ENCODE measurements around the gene OOEP.

The OOEP gene

DNA sequence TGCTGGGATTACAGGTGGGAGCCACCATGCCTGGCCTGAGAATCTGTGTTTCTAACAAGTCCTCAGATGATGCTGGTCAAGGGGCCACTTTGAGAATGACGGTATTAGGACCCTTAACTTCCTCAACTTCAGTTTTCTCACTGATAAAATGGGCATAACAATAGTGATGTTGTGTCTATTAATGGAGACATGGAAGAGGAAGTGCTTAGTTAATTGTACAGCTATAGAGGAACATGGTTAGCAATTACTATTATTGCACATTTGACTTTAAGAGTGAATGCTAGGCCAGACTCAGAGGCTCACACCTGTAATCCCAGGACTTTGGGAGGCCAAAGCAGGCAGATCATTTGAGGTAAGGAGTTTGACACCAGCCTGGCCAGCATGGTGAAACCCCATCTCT is 28.4 kb downstream of the OOEP start:
- Histone ChIP-seq H3K27ac (ENCODE audit: low read depth, low read length) (no peak overlapping the region), H3K4me3 (ENCODE audit: low read depth, low read length) (no peak overlapping the region), H3K9ac (ENCODE audit: low read length) (no peak overlapping the region), H3K4me1 (ENCODE audit: control insufficient read depth, insufficient read depth, low read length) (no peaks in the 10 kb centered on the region), H3K27me3 (ENCODE audit: control insufficient read depth, insufficient read depth, low read length) (no peaks in the 10 kb centered on the region), H3K36me3 (ENCODE audit: control insufficient read depth, insufficient read depth, low read length) (no peaks in the 10 kb centered on the region), H3K9me3 (ENCODE audit: control insufficient read depth, insufficient read depth, low read depth, low read length) (no peaks in the 10 kb centered on the region)

DNA sequence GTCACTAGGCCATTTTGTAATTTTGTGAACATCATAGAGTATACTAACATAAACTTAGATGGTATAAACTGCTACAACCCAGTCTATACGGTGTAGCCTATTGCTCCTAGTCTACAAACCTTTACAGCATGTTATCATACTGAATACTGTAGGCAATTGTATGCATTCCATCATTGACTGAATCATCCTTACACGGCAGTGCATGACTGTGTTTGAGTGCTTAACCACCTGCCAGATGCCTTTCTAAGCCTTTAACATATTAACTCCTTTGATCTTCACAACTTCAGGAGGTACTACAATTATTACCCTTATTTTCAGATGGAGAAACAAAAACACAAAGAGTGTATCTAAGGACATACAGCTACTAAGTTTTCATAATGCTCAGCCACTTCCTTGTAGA is 29.6 kb downstream of the OOEP start:
- H3K27me3 ChIP-seq (ENCODE audit: control insufficient read depth, insufficient read depth, low read length) = no peaks in the 10 kb centered on the region
- no peaks in the 10 kb centered on the region for H3K36me3 ChIP-seq (ENCODE audit: control insufficient read depth, insufficient read depth, low read length)
- no peaks in the 10 kb centered on the region for H3K9me3 ChIP-seq (ENCODE audit: control insufficient read depth, insufficient read depth, low read depth, low read length)
- H3K4me1 ChIP-seq (ENCODE audit: control insufficient read depth, insufficient read depth, low read length) = no peaks in the 10 kb centered on the region
- no peak overlapping the region for H3K27ac ChIP-seq (ENCODE audit: low read depth, low read length)
- no peak overlapping the region for H3K9ac ChIP-seq (ENCODE audit: low read length)
- H3K4me3 ChIP-seq (ENCODE audit: low read depth, low read length) = no peak overlapping the region

DNA sequence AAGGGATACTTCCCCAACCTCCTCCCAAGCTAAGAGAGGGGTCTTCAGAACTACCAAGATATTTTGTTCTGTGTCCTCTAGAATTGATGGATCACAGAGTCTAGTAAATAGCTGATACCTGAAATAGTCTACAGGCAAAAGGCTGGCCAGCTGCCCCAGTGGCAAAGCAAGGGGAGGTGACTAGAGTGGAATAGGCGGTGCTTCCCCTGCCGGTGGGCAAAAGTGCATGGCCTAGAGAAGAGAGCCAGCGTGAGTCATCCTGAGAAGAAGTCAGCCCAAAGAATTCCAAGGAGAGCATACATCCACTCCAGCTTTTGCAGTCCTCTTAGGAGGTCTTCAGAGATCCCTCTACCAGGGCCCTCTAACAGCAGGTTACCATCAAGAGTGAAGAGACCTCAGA is 30.4 kb downstream of the OOEP start:
- no peak overlapping the region for H3K9ac ChIP-seq (ENCODE audit: low read length)
- H3K4me1 ChIP-seq (ENCODE audit: control insufficient read depth, insufficient read depth, low read length) = no peaks in the 10 kb centered on the region
- no peaks in the 10 kb centered on the region for H3K36me3 ChIP-seq (ENCODE audit: control insufficient read depth, insufficient read depth, low read length)
- H3K9me3 ChIP-seq (ENCODE audit: control insufficient read depth, insufficient read depth, low read depth, low read length) = no peaks in the 10 kb centered on the region
- no peak overlapping the region for H3K27ac ChIP-seq (ENCODE audit: low read depth, low read length)
- H3K27me3 ChIP-seq (ENCODE audit: control insufficient read depth, insufficient read depth, low read length) = no peaks in the 10 kb centered on the region
- no peak overlapping the region for H3K4me3 ChIP-seq (ENCODE audit: low read depth, low read length)

DNA sequence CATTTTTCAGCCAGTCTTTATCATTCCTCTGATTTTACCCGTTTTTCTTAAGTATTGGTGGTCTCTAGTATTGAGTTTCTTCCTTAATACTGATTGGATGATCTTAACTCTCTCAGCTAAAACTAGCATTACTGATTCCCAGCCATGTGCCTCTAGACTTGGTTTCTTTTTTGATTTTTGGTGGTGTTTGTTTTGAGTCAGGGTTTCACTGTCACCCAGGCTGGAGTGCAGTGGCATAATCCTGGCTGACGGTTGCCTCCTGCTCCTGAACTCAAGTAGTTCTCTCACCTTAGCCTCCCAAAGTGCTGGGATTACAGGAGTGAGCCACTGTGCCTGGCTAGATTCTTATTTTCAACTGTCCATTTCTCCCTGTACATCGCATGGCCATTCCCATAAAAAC is 40.5 kb downstream of the OOEP start:
- Histone ChIP-seq H3K27ac (ENCODE audit: low read depth, low read length) (no peak overlapping the region), H3K9ac (ENCODE audit: low read length) (no peak overlapping the region), H3K27me3 (ENCODE audit: control insufficient read depth, insufficient read depth, low read length) (no peaks in the 10 kb centered on the region), H3K4me1 (ENCODE audit: control insufficient read depth, insufficient read depth, low read length) (no peaks in the 10 kb centered on the region), H3K9me3 (ENCODE audit: control insufficient read depth, insufficient read depth, low read depth, low read length) (no peaks in the 10 kb centered on the region), H3K4me3 (ENCODE audit: low read depth, low read length) (no peak overlapping the region), H3K36me3 (ENCODE audit: control insufficient read depth, insufficient read depth, low read length) (no peaks in the 10 kb centered on the region)

DNA sequence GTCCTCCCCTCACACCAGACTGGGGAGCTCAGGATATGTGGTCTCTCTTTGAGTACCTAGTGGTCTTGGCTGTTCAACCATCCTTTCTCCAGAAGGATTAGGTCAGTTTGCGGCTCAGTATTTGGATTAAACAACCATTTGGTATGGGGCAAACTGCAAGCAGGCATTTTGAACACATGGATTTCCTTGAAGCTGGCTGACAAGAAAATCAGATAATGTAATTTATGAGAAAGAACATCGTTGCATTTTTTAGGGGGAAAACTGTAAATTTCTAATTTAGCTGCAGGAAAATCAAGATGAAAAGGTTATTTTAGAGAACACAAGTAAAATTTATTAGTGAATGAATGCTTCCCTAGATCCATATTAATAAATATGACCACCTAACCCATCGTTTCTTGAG is 40.9 kb downstream of the OOEP start:
- Histone ChIP-seq H3K9ac (ENCODE audit: low read length) (no peak overlapping the region), H3K4me1 (ENCODE audit: control insufficient read depth, insufficient read depth, low read length) (no peaks in the 10 kb centered on the region), H3K27ac (ENCODE audit: low read depth, low read length) (no peak overlapping the region), H3K4me3 (ENCODE audit: low read depth, low read length) (no peak overlapping the region), H3K9me3 (ENCODE audit: control insufficient read depth, insufficient read depth, low read depth, low read length) (no peaks in the 10 kb centered on the region), H3K36me3 (ENCODE audit: control insufficient read depth, insufficient read depth, low read length) (no peaks in the 10 kb centered on the region), H3K27me3 (ENCODE audit: control insufficient read depth, insufficient read depth, low read length) (no peaks in the 10 kb centered on the region)

DNA sequence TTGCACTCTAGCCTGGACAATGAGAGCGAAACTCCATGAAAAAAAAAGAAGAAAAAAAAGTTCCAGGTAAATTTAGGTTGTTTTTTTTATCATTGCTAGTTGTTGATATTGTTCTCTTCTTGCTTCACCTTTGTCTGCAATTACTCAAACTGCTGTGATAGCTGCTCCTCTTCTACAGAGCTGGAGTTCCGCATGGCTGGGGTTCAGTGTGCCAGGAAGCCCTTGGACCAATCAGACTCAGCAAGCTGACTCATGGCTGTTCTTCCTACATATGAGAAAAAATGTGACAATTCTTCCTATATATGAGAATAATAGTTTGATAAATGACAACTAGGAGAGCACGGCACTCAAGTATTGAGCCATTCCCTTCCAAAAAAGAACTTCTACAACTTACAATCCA is 44.0 kb downstream of the OOEP start:
- Histone ChIP-seq H3K36me3 (ENCODE audit: control insufficient read depth, insufficient read depth, low read length) (no peaks in the 10 kb centered on the region), H3K9me3 (ENCODE audit: control insufficient read depth, insufficient read depth, low read depth, low read length) (no peaks in the 10 kb centered on the region), H3K27ac (ENCODE audit: low read depth, low read length) (no peak overlapping the region), H3K4me1 (ENCODE audit: control insufficient read depth, insufficient read depth, low read length) (no peaks in the 10 kb centered on the region), H3K4me3 (ENCODE audit: low read depth, low read length) (no peak overlapping the region), H3K9ac (ENCODE audit: low read length) (no peak overlapping the region), H3K27me3 (ENCODE audit: control insufficient read depth, insufficient read depth, low read length) (no peaks in the 10 kb centered on the region)

DNA sequence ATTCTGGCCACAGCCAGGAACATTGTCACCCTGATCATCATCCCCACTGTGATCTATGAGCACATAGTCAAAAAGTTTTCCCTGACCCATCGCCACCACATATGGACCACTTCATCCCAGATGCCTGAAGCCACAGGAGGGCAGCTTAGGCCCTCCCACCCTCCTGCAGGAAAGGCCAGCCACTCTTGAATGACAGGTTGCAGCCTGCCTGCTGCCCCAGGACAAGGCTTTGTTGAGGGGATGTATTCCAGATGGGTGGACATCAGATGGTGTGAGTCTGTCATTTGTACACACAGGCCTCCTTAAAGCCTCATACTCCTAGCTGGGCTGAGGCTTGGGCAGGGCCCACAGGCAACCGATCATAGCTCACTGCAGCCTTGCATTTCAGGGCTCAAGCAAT is 46.4 kb downstream of the OOEP start:
- Histone ChIP-seq H3K27me3 (ENCODE audit: control insufficient read depth, insufficient read depth, low read length) (no peaks in the 10 kb centered on the region), H3K36me3 (ENCODE audit: control insufficient read depth, insufficient read depth, low read length) (no peaks in the 10 kb centered on the region), H3K4me1 (ENCODE audit: control insufficient read depth, insufficient read depth, low read length) (no peaks in the 10 kb centered on the region), H3K9ac (ENCODE audit: low read length) (no peak overlapping the region), H3K4me3 (ENCODE audit: low read depth, low read length) (no peak overlapping the region), H3K9me3 (ENCODE audit: control insufficient read depth, insufficient read depth, low read depth, low read length) (peaks cover 7% of the 10 kb centered on the region), H3K27ac (ENCODE audit: low read depth, low read length) (no peak overlapping the region)

Data from HUES6 (cell line).